Stimulated activated CD4-positive, alpha-beta T cell treated with anti-CD3 and anti-CD28 coated beads, TNF-alpha, amount 100 ng/mL, for 4 hours (primary cell): Measurements from ENCODE around the gene PDE4B.
A peak's percentile ranks its signal among the peaks of the same experiment; 100 is the strongest.
"Not testable (repeated sequence)": the region's sequence is repeated elsewhere in the genome, so short reads cannot be mapped to it uniquely, and the experiment has no call there.

Experiments used
- DNase-seq, 3 experiments: peaks; one replicate each; pipeline ENCODE4 v3.0.0-alpha.2; 2020; ENCODE audit warnings: low read depth in 3 of 3

PDE4B gene

GRCh38 chr1:66311628-66312027, 518.9 kb downstream of the PDE4B start:
- no peak for DNase-seq

- no peak for DNase-seq
Observed at GRCh38 chr1:66312271-66312990, 519.7 kb downstream of the PDE4B start.

GRCh38 chr1:66313429-66313828, 520.7 kb downstream of the PDE4B start:
- DNase-seq: no peak

- no peak for DNase-seq
Observed at GRCh38 chr1:66315671-66316070, 523.0 kb downstream of the PDE4B start.

GRCh38 chr1:66316464-66317247, 524.0 kb downstream of the PDE4B start:
- no peak for DNase-seq

- DNase-seq: no peak
Observed at GRCh38 chr1:66317248-66317515, 524.5 kb downstream of the PDE4B start.

GRCh38 chr1:66320231-66320630, 527.5 kb downstream of the PDE4B start:
- DNase-seq: no peak

- DNase-seq: not testable (repeated sequence)
Observed at GRCh38 chr1:66322462-66322861, 529.8 kb downstream of the PDE4B start.

- DNase-seq: no peak
Observed at GRCh38 chr1:66323958-66324625, 531.4 kb downstream of the PDE4B start.

GRCh38 chr1:66325594-66326380, 533.1 kb downstream of the PDE4B start:
- DNase-seq: no peak

GRCh38 chr1:66326867-66327266, 534.2 kb downstream of the PDE4B start:
- DNase-seq: no peak

- no peak for DNase-seq
Observed at GRCh38 chr1:66327588-66327987, 534.9 kb downstream of the PDE4B start.

- DNase-seq: no peak
Observed at GRCh38 chr1:66328896-66329295, 536.2 kb downstream of the PDE4B start.

- no peak for DNase-seq
Observed at GRCh38 chr1:66330722-66331141, 538.0 kb downstream of the PDE4B start.

GRCh38 chr1:66331658-66332547, 539.2 kb downstream of the PDE4B start:
- DNase-seq: peak in 2 of 3 experiments; percentile 24 to 31

GRCh38 chr1:66332548-66332901, 539.8 kb downstream of the PDE4B start:
- DNase-seq: no peak

- DNase-seq: no peak
Observed at GRCh38 chr1:66333466-66334199, 540.9 kb downstream of the PDE4B start.

- no peak for DNase-seq
Observed at GRCh38 chr1:66334318-66334717, 541.6 kb downstream of the PDE4B start.

GRCh38 chr1:66335125-66335524, 542.4 kb downstream of the PDE4B start:
- no peak for DNase-seq

GRCh38 chr1:66335859-66336640, 543.4 kb downstream of the PDE4B start:
- DNase-seq: peak; percentile 25 to 43 (median 31)
